Measurements from ENCODE around the gene FAM167B.
"Not testable (repeated sequence)": the region's sequence is repeated elsewhere in the genome, so short reads cannot be mapped to it uniquely, and the experiment has no call there.

The FAM167B gene

GRCh38 chr1:32289256-32289655 lies 42.2 kb downstream of the FAM167B start:
- no peak overlapping the region for H3K4me3 ChIP-seq (ENCODE audit: low read depth, low read length)
- H3K9ac ChIP-seq (ENCODE audit: low read length), result no peak overlapping the region
- H3K4me1 ChIP-seq (ENCODE audit: control insufficient read depth, insufficient read depth, low read length), result peaks cover 4% of the 10 kb centered on the region
- no peaks in the 10 kb centered on the region for H3K9me3 ChIP-seq (ENCODE audit: control insufficient read depth, insufficient read depth, low read depth, low read length)
- peaks cover 7% of the 10 kb centered on the region for H3K36me3 ChIP-seq (ENCODE audit: control insufficient read depth, insufficient read depth, low read length)
- H3K27ac ChIP-seq (ENCODE audit: low read depth, low read length), result no peak overlapping the region
- no peaks in the 10 kb centered on the region for H3K27me3 ChIP-seq (ENCODE audit: control insufficient read depth, insufficient read depth, low read length)

GRCh38 chr1:32291145-32291707 lies 44.2 kb downstream of the FAM167B start:
- Histone ChIP-seq H3K4me3 (ENCODE audit: low read depth, low read length) (peak overlapping the region; percentile 98), H3K36me3 (ENCODE audit: control insufficient read depth, insufficient read depth, low read length) (peaks cover 7% of the 10 kb centered on the region; the same call in 1 of the 2 replicates), H3K27me3 (ENCODE audit: control insufficient read depth, insufficient read depth, low read length) (no peaks in the 10 kb centered on the region), H3K9ac (ENCODE audit: low read length) (peak overlapping the region; percentile 52), H3K4me1 (ENCODE audit: control insufficient read depth, insufficient read depth, low read length) (peaks cover 8% of the 10 kb centered on the region), H3K9me3 (ENCODE audit: control insufficient read depth, insufficient read depth, low read depth, low read length) (no peaks in the 10 kb centered on the region), H3K27ac (ENCODE audit: low read depth, low read length) (peak overlapping the region; percentile 52; the same call in 1 of the 2 replicates)

DNA sequence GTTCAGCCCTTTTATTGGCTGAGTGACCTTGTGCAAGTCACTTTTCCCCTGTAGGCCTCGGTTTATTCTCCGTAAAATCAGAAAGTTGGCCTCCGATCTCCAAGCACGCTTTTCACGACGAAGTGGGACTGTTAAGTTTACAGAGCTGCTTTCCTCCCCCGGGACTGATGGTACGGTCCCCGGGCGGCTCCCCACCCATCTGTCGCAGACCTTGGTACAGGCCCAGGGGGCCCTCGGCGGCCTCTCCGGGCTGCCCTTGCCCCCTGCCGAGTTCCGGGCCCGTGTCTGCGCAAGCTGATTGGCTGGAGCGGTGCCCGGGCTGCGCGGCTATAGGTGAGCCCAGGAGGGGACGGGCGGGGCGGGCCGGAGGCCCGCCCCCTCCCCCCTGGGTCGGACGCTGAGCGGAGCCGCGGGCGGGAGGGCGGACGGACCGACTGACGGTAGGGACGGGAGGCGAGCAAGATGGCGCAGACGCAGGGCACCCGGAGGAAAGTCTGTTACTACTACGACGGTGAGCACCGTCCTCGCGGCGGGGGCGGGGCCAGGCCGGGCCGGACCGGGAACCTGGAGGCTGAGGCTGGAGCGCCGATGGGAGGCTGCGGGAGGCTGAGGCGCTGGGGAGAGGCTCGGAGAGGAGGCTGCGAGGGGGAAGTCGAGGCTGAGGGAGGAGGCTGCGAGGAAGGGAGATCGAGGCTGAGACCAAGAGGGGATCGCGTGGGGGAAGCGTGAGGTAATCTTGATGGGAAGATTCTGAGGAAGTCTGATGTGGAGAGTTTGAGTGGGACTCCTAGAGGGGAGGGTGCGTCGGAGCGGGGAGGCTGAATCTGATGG lies 44.9 kb downstream of the FAM167B start, which contains the start of gene HDAC1:
Gene HDAC1 (plus strand): TSS at position 376 of the 831 bp plus-strand sequence. CDS start 87 bp downstream, at position 463.
- H3K4me1 ChIP-seq (ENCODE audit: control insufficient read depth, insufficient read depth, low read length), result peaks cover 14% of the 10 kb centered on the region
- no peaks in the 10 kb centered on the region for H3K27me3 ChIP-seq (ENCODE audit: control insufficient read depth, insufficient read depth, low read length)
- peak within 1 kb of the TSS; percentile 98 for H3K4me3 ChIP-seq (ENCODE audit: low read depth, low read length)
- H3K9me3 ChIP-seq (ENCODE audit: control insufficient read depth, insufficient read depth, low read depth, low read length), result no peaks in the 10 kb centered on the region
- H3K9ac ChIP-seq (ENCODE audit: low read length), result peak within 1 kb of the TSS; percentile 93
- H3K27ac ChIP-seq (ENCODE audit: low read depth, low read length), result peak within 1 kb of the TSS; percentile 70; the same call in 1 of the 2 replicates
- H3K36me3 ChIP-seq (ENCODE audit: control insufficient read depth, insufficient read depth, low read length), result peaks cover 14% of the 10 kb centered on the region; the same call in 1 of the 2 replicates

DNA sequence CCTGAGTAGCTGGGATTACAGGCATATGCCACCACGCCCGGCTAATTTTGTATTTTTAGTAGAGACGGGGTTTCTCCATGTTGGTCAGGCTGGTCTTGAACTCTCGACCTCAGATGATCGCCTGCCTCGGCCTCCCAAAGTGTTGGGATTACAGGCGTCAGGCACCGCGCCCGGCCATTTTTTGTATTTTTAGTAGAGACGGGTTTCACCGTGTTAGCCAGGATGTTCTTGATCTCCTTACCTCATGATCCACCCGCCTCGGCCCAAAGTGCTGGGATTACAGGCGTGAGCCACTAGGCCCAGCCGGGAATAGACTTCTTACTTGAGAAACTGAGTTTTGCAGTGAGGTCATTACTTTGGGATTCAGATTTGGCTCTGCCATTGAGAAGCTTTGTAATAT lies 51.2 kb downstream of the FAM167B start:
- Histone ChIP-seq H3K4me1 (ENCODE audit: control insufficient read depth, insufficient read depth, low read length) (0 out of 2 replicates have a peak, but pooled peaks cover 10% of the 10 kb centered on the region), H3K36me3 (ENCODE audit: control insufficient read depth, insufficient read depth, low read length) (peaks cover 29% of the 10 kb centered on the region)
- H3K9me3 ChIP-seq (ENCODE audit: control insufficient read depth, insufficient read depth, low read depth, low read length); H3K27me3 ChIP-seq (ENCODE audit: control insufficient read depth, insufficient read depth, low read length); H3K27ac ChIP-seq (ENCODE audit: low read depth, low read length); H3K4me3 ChIP-seq (ENCODE audit: low read depth, low read length); H3K9ac ChIP-seq (ENCODE audit: low read length): not testable (repeated sequence)

Data from HUES6 (cell line).